ENCODE results near the gene CHN2.

CHN2 gene

GRCh38 chr7:29275493-29275892 lies 80.9 kb downstream of the CHN2 start:
- H3K4me3 ChIP-seq: no peak overlapping the region
- no peaks in the 10 kb centered on the region for H3K9me3 ChIP-seq
- H3K27ac ChIP-seq: no peak overlapping the region
- no peaks in the 10 kb centered on the region for H3K27me3 ChIP-seq
- no peaks in the 10 kb centered on the region for H3K4me1 ChIP-seq
- no peak for DNase-seq
- intact Hi-C loops (cut with DNase I; ENCODE audit: low total_unique reads): no loop called here
- no peak for TF ChIP-seq CTCF (IDR thresholded peaks at IDR 0.05)
- H3K36me3 ChIP-seq: no peaks in the 10 kb centered on the region

GRCh38 chr7:29276199-29276598 lies 81.6 kb downstream of the CHN2 start:
- intact Hi-C loops (cut with DNase I; ENCODE audit: low total_unique reads): no loop called here
- Histone ChIP-seq H3K4me3 (no peak overlapping the region), H3K9me3 (no peaks in the 10 kb centered on the region), H3K27ac (no peak overlapping the region), H3K27me3 (no peaks in the 10 kb centered on the region), H3K4me1 (no peaks in the 10 kb centered on the region), H3K36me3 (no peaks in the 10 kb centered on the region)
- no peak for DNase-seq
- TF ChIP-seq CTCF (IDR thresholded peaks at IDR 0.05): no peak

GRCh38 chr7:29276806-29277205 lies 82.2 kb downstream of the CHN2 start:
- Histone ChIP-seq H3K27ac (no peak overlapping the region), H3K9me3 (no peaks in the 10 kb centered on the region), H3K4me3 (no peak overlapping the region), H3K27me3 (no peaks in the 10 kb centered on the region), H3K36me3 (no peaks in the 10 kb centered on the region), H3K4me1 (no peaks in the 10 kb centered on the region)
- intact Hi-C loops (cut with DNase I; ENCODE audit: low total_unique reads): no loop called here
- DNase-seq: no peak
- TF ChIP-seq CTCF (IDR thresholded peaks at IDR 0.05): no peak

- intact Hi-C loops (cut with DNase I; ENCODE audit: low total_unique reads): no loop called here
- no peak for DNase-seq
- Histone ChIP-seq H3K9me3 (no peaks in the 10 kb centered on the region), H3K27ac (no peak overlapping the region), H3K36me3 (no peaks in the 10 kb centered on the region), H3K27me3 (no peaks in the 10 kb centered on the region), H3K4me3 (no peak overlapping the region), H3K4me1 (no peaks in the 10 kb centered on the region)
- TF ChIP-seq CTCF (IDR thresholded peaks at IDR 0.05): no peak
Measured at GRCh38 chr7:29277436-29278215, 83.1 kb downstream of the CHN2 start.

- intact Hi-C loops (cut with DNase I; ENCODE audit: low total_unique reads): no loop called here
- DNase-seq: no peak
- H3K36me3 ChIP-seq: no peaks in the 10 kb centered on the region
- no peak overlapping the region for H3K27ac ChIP-seq
- no peaks in the 10 kb centered on the region for H3K9me3 ChIP-seq
- TF ChIP-seq CTCF (IDR thresholded peaks at IDR 0.05): no peak
- no peak overlapping the region for H3K4me3 ChIP-seq
- no peaks in the 10 kb centered on the region for H3K27me3 ChIP-seq
- no peaks in the 10 kb centered on the region for H3K4me1 ChIP-seq
Measured at GRCh38 chr7:29278337-29279069, 83.9 kb downstream of the CHN2 start.

Data from tibial artery (tissue), 4 donors.